Measurements from ENCODE around the gene TIAM2.

GRCh38 chr6:155234167-155234566, 239.1 kb downstream of the TIAM2 start:
- no peak for TF ChIP-seq CTCF (IDR thresholded peaks at IDR 0.05; ENCODE audit: insufficient read depth, low read length)
- TF ChIP-seq REST (IDR thresholded peaks at IDR 0.05; ENCODE audit: insufficient replicate concordance, low read depth), result no peak
